Activated naive CD4-positive, alpha-beta T cell treated with anti-CD3 and anti-CD28 coated beads, Interleukin-2, amount 10 ng/mL, durations not matched to agents 7 days and 5 days (primary cell): ENCODE results near the gene FCSK.
A peak's percentile ranks its signal among the peaks of the same experiment; 100 is the strongest.

Source experiments
- CTCF ChIA-PET: fragments of 350-600 bp; sonication (Branson Sonifier 250); formaldehyde crosslinking; loops from one replicate; lab custom pipeline; 2021; ENCODE audit warnings: antibody characterized with exemption; lab: Charles Lee
- DNase-seq: peaks from one replicate; pipeline ENCODE4 v3.0.0-alpha.2; 2020
- H3K27ac Mint-ChIP-seq: one replicate; pipeline ENCODE4 v1.8.0; 2021; ENCODE audit warnings: mild to moderate bottlenecking, moderate library complexity, mixed read lengths
- H3K27me3 Mint-ChIP-seq: one replicate; pipeline ENCODE4 v1.8.0; 2021; ENCODE audit warnings: mild to moderate bottlenecking, mixed read lengths
- H3K36me3 Mint-ChIP-seq: one replicate; pipeline ENCODE4 v1.8.0; 2021; ENCODE audit warnings: mixed read lengths
- H3K4me1 Mint-ChIP-seq: one replicate; pipeline ENCODE4 v1.8.0; 2021; ENCODE audit warnings: mixed read lengths
- H3K4me3 Mint-ChIP-seq: one replicate; pipeline ENCODE4 v1.8.0; 2021; ENCODE audit warnings: mild to moderate bottlenecking, moderate library complexity, mixed read lengths
- H3K9me3 Mint-ChIP-seq: one replicate; pipeline ENCODE4 v1.8.0; 2021; ENCODE audit warnings: mixed read lengths

Gene FCSK

GRCh38 chr16:70453892-70454221 lies 538 bp upstream of the FCSK start:
- Mint-ChIP-seq H3K36me3 (no peaks in the 10 kb centered on the region), H3K27ac (peak overlapping the region; percentile 83), H3K4me3 (peak overlapping the region; percentile 91), H3K27me3 (peaks cover 11% of the 10 kb centered on the region), H3K9me3 (no peaks in the 10 kb centered on the region), H3K4me1 (peaks cover 32% of the 10 kb centered on the region)
- CTCF ChIA-PET = interaction anchor here (1.1 to 4.7 kb wide), 4 partner anchors 34 to 84 kb away, joined by 3 to 14 read pairs (median 4); no protein-coding TSS in a partner anchor
- no peak for DNase-seq

DNA sequence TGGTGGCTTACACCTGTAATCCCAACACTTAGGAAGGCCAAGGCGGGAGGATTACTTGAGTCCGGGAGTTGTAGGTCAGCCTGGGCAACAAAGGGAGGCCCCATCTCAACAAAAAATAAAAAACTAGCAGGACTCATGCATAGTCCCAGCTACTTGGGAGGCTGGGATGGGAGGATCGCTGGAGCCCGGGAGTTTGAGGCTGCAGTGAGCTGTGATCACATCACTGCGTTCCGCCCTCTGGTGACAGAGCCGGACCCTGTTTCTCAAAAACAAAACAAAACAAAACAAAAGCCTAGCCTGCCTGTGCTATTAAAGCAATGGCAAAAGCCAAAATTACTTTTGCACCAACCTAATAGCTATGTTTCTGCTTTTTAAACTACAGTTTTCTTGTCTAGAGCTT lies 1.5 kb downstream of the FCSK start:
- no peak for DNase-seq
- Mint-ChIP-seq H3K27ac (no peak overlapping the region), H3K4me1 (peaks cover 25% of the 10 kb centered on the region), H3K9me3 (no peaks in the 10 kb centered on the region), H3K4me3 (peak overlapping the region; percentile 91), H3K36me3 (no peaks in the 10 kb centered on the region), H3K27me3 (no peaks in the 10 kb centered on the region)
- CTCF ChIA-PET = interaction anchor here (0.8 to 4.7 kb wide), 2 partner anchors 13 to 61 kb away, joined by 3 to 14 read pairs; no protein-coding TSS in a partner anchor

- no peaks in the 10 kb centered on the region for H3K27me3 Mint-ChIP-seq
- H3K4me1 Mint-ChIP-seq = peaks cover 25% of the 10 kb centered on the region
- no peak for DNase-seq
- H3K4me3 Mint-ChIP-seq = no peak overlapping the region
- no peaks in the 10 kb centered on the region for H3K9me3 Mint-ChIP-seq
- CTCF ChIA-PET = no interaction called here
- no peak overlapping the region for H3K27ac Mint-ChIP-seq
- H3K36me3 Mint-ChIP-seq = no peaks in the 10 kb centered on the region
Measured at GRCh38 chr16:70457446-70458166, 3.2 kb downstream of the FCSK start.

DNA sequence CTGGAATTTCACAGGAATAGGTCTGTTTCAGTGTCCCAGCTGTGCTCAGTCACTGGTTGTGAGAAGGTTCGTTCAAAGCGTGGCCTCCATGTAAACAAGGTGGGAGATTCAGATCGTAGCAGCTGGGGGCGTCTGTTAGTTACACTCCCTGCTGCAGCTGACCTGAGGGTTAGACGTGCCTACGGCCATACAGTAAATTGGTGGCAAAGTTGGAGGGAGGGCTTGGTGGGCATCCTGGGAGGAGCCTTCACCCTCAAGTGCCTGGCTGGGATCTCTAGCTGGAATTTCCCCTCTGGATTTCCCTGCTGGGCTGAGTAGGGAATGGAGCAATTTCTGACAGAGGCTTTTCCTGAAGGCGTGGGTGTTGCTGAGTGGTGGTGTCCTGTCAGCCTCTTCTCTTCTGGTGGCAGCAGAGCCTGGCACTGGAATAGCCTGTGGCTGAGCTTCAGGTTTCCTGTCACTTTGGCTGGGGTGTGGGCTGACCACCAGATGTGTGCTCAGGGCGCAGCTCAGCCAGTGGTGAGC lies 6.4 kb downstream of the FCSK start:
- Mint-ChIP-seq H3K4me1 (peaks cover 5% of the 10 kb centered on the region), H3K36me3 (peaks cover 2% of the 10 kb centered on the region), H3K4me3 (no peak overlapping the region), H3K27ac (no peak overlapping the region), H3K27me3 (no peaks in the 10 kb centered on the region), H3K9me3 (no peaks in the 10 kb centered on the region)
- CTCF ChIA-PET = no interaction called here
- no peak for DNase-seq

- H3K4me1 Mint-ChIP-seq = no peaks in the 10 kb centered on the region
- H3K27me3 Mint-ChIP-seq = no peaks in the 10 kb centered on the region
- H3K4me3 Mint-ChIP-seq = no peak overlapping the region
- CTCF ChIA-PET = no interaction called here
- peaks cover 2% of the 10 kb centered on the region for H3K36me3 Mint-ChIP-seq
- H3K9me3 Mint-ChIP-seq = no peaks in the 10 kb centered on the region
- no peak overlapping the region for H3K27ac Mint-ChIP-seq
- no peak for DNase-seq
Measured at GRCh38 chr16:70463235-70463634, 8.8 kb downstream of the FCSK start.

- H3K27ac Mint-ChIP-seq = no peak overlapping the region
- CTCF ChIA-PET = interaction anchor here (1.1 to 1.3 kb wide), 2 partner anchors 85 to 96 kb away, joined by 4 read pairs; no protein-coding TSS in a partner anchor
- peaks cover 2% of the 10 kb centered on the region for H3K36me3 Mint-ChIP-seq
- H3K4me3 Mint-ChIP-seq = no peak overlapping the region
- DNase-seq = no peak
- no peaks in the 10 kb centered on the region for H3K9me3 Mint-ChIP-seq
- no peaks in the 10 kb centered on the region for H3K27me3 Mint-ChIP-seq
- no peaks in the 10 kb centered on the region for H3K4me1 Mint-ChIP-seq
Measured at GRCh38 chr16:70465999-70466804, 11.8 kb downstream of the FCSK start.

- H3K27ac Mint-ChIP-seq = no peak overlapping the region
- no peaks in the 10 kb centered on the region for H3K27me3 Mint-ChIP-seq
- DNase-seq = no peak
- H3K9me3 Mint-ChIP-seq = no peaks in the 10 kb centered on the region
- CTCF ChIA-PET = interaction anchor here (1.1 to 1.3 kb wide), 2 partner anchors 86 to 97 kb away, joined by 4 read pairs; no protein-coding TSS in a partner anchor
- H3K36me3 Mint-ChIP-seq = peaks cover 2% of the 10 kb centered on the region
- no peaks in the 10 kb centered on the region for H3K4me1 Mint-ChIP-seq
- H3K4me3 Mint-ChIP-seq = no peak overlapping the region
Measured at GRCh38 chr16:70466805-70467076, 12.3 kb downstream of the FCSK start.

DNA sequence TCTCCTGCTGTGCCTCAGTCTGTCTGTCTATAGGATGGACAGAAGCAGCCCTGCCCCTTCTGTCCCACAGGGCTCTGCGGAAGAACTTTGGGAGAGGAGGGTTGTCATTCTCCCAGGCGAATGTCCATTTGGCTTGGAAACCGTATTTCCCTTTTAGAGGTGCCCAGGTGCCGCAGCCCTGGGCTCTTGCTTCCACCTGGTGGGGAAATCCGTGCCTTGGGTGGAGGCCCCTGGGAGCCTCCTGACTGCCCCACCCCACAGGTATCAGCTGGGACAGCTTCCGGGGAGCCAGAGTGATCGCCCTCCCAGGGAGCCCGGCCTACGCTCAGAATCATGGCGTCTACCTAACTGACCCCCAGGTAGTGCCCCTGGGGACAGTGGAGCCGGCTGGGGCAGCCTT lies 12.7 kb downstream of the FCSK start:
- H3K27me3 Mint-ChIP-seq = no peaks in the 10 kb centered on the region
- H3K4me3 Mint-ChIP-seq = no peak overlapping the region
- no peak overlapping the region for H3K27ac Mint-ChIP-seq
- no peaks in the 10 kb centered on the region for H3K9me3 Mint-ChIP-seq
- DNase-seq = no peak
- H3K4me1 Mint-ChIP-seq = no peaks in the 10 kb centered on the region
- peaks cover 2% of the 10 kb centered on the region for H3K36me3 Mint-ChIP-seq
- CTCF ChIA-PET = interaction anchor here (1.3 kb wide), 1 partner anchor 97 kb away, joined by 4 read pairs; no protein-coding TSS in a partner anchor

DNA sequence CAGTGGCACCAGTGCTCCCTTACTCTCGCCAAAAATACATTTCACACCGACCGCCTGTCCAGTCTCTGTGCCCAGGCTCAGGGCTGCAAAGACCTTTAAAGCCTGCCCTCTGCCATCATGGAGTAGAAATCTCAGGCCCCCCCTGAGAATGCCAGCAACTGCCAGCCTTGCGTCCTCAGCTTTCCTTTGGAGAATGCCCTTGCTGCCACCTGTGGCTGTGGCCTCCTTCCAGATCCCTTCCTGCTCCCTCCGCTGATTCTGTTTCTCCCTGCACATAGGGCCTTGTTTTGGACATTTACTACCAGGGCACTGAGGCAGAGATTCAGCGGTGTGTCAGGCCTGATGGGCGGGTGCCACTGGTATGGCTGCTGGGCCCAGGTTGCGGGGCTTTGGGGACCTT lies 13.2 kb downstream of the FCSK start:
- Mint-ChIP-seq H3K9me3 (no peaks in the 10 kb centered on the region), H3K36me3 (peaks cover 2% of the 10 kb centered on the region), H3K4me3 (no peak overlapping the region), H3K27me3 (no peaks in the 10 kb centered on the region), H3K27ac (no peak overlapping the region), H3K4me1 (no peaks in the 10 kb centered on the region)
- no peak for DNase-seq
- CTCF ChIA-PET = no interaction called here

DNA sequence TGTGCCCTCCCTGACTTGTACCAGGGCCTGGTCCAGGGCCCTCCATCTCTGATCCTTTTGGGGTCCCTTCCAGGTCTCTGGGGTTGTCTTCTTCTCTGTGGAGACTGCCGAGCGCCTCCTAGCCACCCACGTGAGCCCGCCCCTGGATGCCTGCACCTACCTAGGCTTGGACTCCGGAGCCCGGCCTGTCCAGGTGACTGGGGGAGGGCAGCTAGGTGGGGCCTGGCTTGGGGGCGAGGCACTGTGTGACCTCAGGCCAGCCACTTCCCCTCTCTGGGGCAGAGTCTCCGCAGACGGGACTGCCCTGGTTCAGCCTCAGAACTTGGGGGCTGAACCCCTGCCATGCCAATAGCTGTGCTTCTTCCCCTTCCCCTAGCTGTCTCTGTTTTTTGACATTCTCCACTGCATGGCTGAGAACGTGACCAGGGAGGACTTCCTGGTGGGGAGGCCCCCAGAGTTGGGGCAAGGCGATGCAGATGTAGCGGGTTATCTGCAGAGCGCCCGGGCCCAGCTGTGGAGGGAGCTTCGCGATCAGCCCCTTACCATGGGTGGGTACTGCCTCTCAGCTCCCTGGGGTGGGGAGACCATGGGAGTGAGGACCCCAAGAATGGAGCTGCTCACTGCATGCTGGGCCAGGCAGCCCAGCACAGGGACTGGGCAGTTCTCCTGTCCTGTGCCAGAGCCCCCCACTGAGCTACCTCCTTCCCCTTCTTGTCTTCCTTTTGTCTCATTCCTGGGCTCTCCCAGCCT lies 14.6 kb downstream of the FCSK start:
- H3K27ac Mint-ChIP-seq = no peak overlapping the region
- H3K9me3 Mint-ChIP-seq = no peaks in the 10 kb centered on the region
- no peak for DNase-seq
- no peak overlapping the region for H3K4me3 Mint-ChIP-seq
- CTCF ChIA-PET = interaction anchor here (0.7 to 1.1 kb wide), 2 partner anchors 13 to 70 kb away, joined by 3 read pairs; no protein-coding TSS in a partner anchor
- no peaks in the 10 kb centered on the region for H3K27me3 Mint-ChIP-seq
- peaks cover 2% of the 10 kb centered on the region for H3K36me3 Mint-ChIP-seq
- no peaks in the 10 kb centered on the region for H3K4me1 Mint-ChIP-seq

- Mint-ChIP-seq H3K9me3 (no peaks in the 10 kb centered on the region), H3K4me1 (no peaks in the 10 kb centered on the region), H3K27ac (no peak overlapping the region), H3K4me3 (no peak overlapping the region), H3K27me3 (no peaks in the 10 kb centered on the region), H3K36me3 (no peaks in the 10 kb centered on the region)
- CTCF ChIA-PET = interaction anchor here (0.6 to 1.2 kb wide), 3 partner anchors 31 to 101 kb away, joined by 3 to 4 read pairs (median 3); no protein-coding TSS in a partner anchor
- no peak for DNase-seq
Measured at GRCh38 chr16:70470141-70470926, 15.9 kb downstream of the FCSK start.

DNA sequence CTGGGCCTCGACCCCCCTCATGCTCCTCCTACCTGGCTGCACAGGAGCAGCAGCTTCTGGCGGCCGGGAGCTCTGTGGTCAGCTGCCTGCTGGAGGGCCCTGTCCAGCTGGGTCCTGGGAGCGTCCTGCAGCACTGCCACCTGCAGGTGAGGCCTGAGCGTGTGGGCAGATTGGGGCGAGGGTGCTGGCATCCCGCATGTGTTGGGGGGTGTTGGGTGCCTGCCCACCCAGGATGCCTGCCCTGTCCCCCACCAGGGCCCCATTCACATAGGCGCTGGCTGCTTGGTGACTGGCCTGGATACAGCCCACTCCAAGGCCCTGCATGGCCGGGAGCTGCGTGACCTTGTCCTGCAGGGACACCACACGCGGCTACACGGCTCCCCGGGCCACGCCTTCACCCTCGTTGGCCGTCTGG lies 16.5 kb downstream of the FCSK start:
- H3K27me3 Mint-ChIP-seq = no peaks in the 10 kb centered on the region
- no peaks in the 10 kb centered on the region for H3K9me3 Mint-ChIP-seq
- no peaks in the 10 kb centered on the region for H3K4me1 Mint-ChIP-seq
- no peak overlapping the region for H3K4me3 Mint-ChIP-seq
- no peak for DNase-seq
- CTCF ChIA-PET = interaction anchor here (0.6 to 1.2 kb wide), 3 partner anchors 30 to 101 kb away, joined by 3 to 4 read pairs (median 3); no protein-coding TSS in a partner anchor
- no peaks in the 10 kb centered on the region for H3K36me3 Mint-ChIP-seq
- no peak overlapping the region for H3K27ac Mint-ChIP-seq

GRCh38 chr16:70472786-70473433 lies 18.5 kb downstream of the FCSK start:
- CTCF ChIA-PET = interaction anchor here (0.6 to 1.5 kb wide), 3 partner anchors 17 to 1960 kb away, joined by 3 read pairs; no protein-coding TSS in a partner anchor
- Mint-ChIP-seq H3K9me3 (no peaks in the 10 kb centered on the region), H3K27me3 (no peaks in the 10 kb centered on the region), H3K27ac (no peak overlapping the region), H3K4me3 (no peak overlapping the region), H3K4me1 (peaks cover 12% of the 10 kb centered on the region), H3K36me3 (peaks cover 7% of the 10 kb centered on the region)
- no peak for DNase-seq
